ENCODE measurements around the gene C2CD4C.

DNA sequence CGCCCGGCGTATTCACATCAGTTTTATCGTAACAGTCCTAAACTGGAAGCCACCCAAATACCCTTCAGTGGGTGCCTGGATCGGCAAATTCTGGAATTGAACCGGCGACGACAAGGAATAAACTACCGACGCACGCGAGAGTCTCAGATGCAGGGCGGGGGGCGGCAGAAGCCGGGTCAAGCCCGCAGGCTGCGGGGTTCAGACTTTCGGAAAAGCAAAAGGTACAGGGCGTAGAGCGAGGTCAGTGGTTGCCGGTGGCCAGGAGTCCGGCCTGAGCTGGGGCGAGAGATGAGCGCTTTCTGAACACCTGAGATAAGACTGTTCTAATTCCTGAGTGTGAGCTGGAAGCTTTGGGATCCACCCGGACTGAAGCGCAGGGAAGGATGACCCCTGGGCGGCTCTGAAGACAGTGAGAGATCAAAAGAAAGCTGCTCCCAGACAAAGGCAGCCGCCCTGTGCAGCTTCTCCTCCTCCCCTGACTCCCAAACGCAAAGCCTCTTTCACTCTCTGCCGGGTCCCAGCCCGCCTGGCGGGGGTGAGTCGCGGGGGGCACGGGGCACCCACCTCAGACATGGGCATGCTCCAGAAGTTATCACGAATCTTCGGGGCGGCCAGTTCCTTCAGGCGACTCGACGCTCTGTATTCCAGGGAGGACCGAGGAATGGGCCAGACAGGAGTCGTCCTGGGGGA, 38.2 kb downstream of the C2CD4C start:
- TF ChIP-seq, protein P1, sequence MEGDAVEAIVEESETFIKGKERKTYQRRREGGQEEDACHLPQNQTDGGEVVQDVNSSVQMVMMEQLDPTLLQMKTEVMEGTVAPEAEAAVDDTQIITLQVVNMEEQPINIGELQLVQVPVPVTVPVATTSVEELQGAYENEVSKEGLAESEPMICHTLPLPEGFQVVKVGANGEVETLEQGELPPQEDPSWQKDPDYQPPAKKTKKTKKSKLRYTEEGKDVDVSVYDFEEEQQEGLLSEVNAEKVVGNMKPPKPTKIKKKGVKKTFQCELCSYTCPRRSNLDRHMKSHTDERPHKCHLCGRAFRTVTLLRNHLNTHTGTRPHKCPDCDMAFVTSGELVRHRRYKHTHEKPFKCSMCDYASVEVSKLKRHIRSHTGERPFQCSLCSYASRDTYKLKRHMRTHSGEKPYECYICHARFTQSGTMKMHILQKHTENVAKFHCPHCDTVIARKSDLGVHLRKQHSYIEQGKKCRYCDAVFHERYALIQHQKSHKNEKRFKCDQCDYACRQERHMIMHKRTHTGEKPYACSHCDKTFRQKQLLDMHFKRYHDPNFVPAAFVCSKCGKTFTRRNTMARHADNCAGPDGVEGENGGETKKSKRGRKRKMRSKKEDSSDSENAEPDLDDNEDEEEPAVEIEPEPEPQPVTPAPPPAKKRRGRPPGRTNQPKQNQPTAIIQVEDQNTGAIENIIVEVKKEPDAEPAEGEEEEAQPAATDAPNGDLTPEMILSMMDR (IDR thresholded peaks at IDR 0.05; ENCODE audit: borderline replicate concordance, extremely low read depth, low read length, poor library complexity, severe bottlenecking) = no peak
- no peak for TF ChIP-seq EZH2 (IDR thresholded peaks at IDR 0.05; ENCODE audit: borderline replicate concordance, low read depth, low read length, severe bottlenecking)
